NCI-H1105 (cell line): ENCODE results near the gene AFF3.
"Not testable (repeated sequence)": the region's sequence is repeated elsewhere in the genome, so short reads cannot be mapped to it uniquely, and the experiment has no call there.

Experiments used
- DNase-seq: peaks from one replicate; lab custom pipeline; 2025; lab: John Stamatoyannopoulos, UW

Gene AFF3

GRCh38 chr2:99663641-99664040 lies 478.7 kb downstream of the AFF3 start:
- no peak for DNase-seq

- no peak for DNase-seq
These were observed 479.5 kb downstream of the AFF3 start for GRCh38 chr2:99662761-99663341.

GRCh38 chr2:99661761-99662160 lies 480.6 kb downstream of the AFF3 start:
- not testable (repeated sequence) for DNase-seq

GRCh38 chr2:99660616-99661406 lies 481.6 kb downstream of the AFF3 start:
- no peak for DNase-seq

GRCh38 chr2:99659874-99660273 lies 482.5 kb downstream of the AFF3 start:
- DNase-seq: no peak

- no peak for DNase-seq
These were observed 484.6 kb downstream of the AFF3 start for GRCh38 chr2:99657691-99658258.

GRCh38 chr2:99656994-99657393 lies 485.4 kb downstream of the AFF3 start:
- no peak for DNase-seq

GRCh38 chr2:99653433-99653832 lies 489.0 kb downstream of the AFF3 start:
- no peak for DNase-seq

- no peak for DNase-seq
These were observed 489.5 kb downstream of the AFF3 start for GRCh38 chr2:99652862-99653261.

- no peak for DNase-seq
These were observed 490.3 kb downstream of the AFF3 start for GRCh38 chr2:99651930-99652670.

GRCh38 chr2:99648906-99649789 lies 493.2 kb downstream of the AFF3 start:
- no peak for DNase-seq

- DNase-seq: no peak
These were observed 494.1 kb downstream of the AFF3 start for GRCh38 chr2:99648178-99648844.

- DNase-seq: no peak
These were observed 496.4 kb downstream of the AFF3 start for GRCh38 chr2:99645960-99646359.

- no peak for DNase-seq
These were observed 498.0 kb downstream of the AFF3 start for GRCh38 chr2:99644419-99644787.

- DNase-seq: no peak
These were observed 498.5 kb downstream of the AFF3 start for GRCh38 chr2:99643787-99644418.

- DNase-seq: no peak
These were observed 500.4 kb downstream of the AFF3 start for GRCh38 chr2:99641999-99642398.

GRCh38 chr2:99640635-99641151 lies 501.7 kb downstream of the AFF3 start:
- DNase-seq: no peak

- no peak for DNase-seq
These were observed 503.6 kb downstream of the AFF3 start for GRCh38 chr2:99638791-99639190.

- DNase-seq: no peak
These were observed 505.2 kb downstream of the AFF3 start for GRCh38 chr2:99637159-99637697.
